H9 (cell line): ENCODE data around the gene IFNGR1. TPM values are rescaled to one million over a fixed set of nuclear protein-coding genes. Genes with fewer than 3 reads are reported as not detected.

Experiments
- DNase-seq: peaks from one replicate; pipeline ENCODE4 v3.0.0-alpha.2; 2017
- H2AFZ ChIP-seq: one replicate; pipeline ENCODE4 v1.6.1; 2013; ENCODE audit warnings: mild to moderate bottlenecking, low read length, control low read depth, moderate library complexity
- H2AK5ac ChIP-seq: 2 replicates; pipeline ENCODE4 v1.6.1; 2013; ENCODE audit warnings: low read length, control low read depth, mixed read lengths; ENCODE audit not compliant: insufficient read length
- H2BK120ac ChIP-seq: one replicate; pipeline ENCODE4 v1.6.1; 2013; ENCODE audit warnings: low read depth, mild to moderate bottlenecking, low read length, control low read depth, inconsistent platforms; ENCODE audit not compliant: poor library complexity, severe bottlenecking
- H2BK12ac ChIP-seq: 2 replicates; pipeline ENCODE4 v1.6.1; 2013; ENCODE audit warnings: low read length, control low read depth, mixed read lengths, low read depth; ENCODE audit not compliant: insufficient read length
- H2BK15ac ChIP-seq: 2 replicates; pipeline ENCODE4 v1.6.1; 2013; ENCODE audit warnings: low read depth, low read length, control low read depth
- H2BK20ac ChIP-seq: one replicate; pipeline ENCODE4 v1.6.1; 2013; ENCODE audit warnings: low read depth, mild to moderate bottlenecking, low read length, control low read depth, inconsistent platforms; ENCODE audit not compliant: poor library complexity, severe bottlenecking
- H2BK5ac ChIP-seq: 2 replicates; pipeline ENCODE4 v1.6.1; 2013; ENCODE audit warnings: low read length, control low read depth, mixed read lengths; ENCODE audit not compliant: insufficient read length
- H3K14ac ChIP-seq: 2 replicates; pipeline ENCODE4 v1.6.1; 2013; ENCODE audit warnings: low read length, control low read depth; ENCODE audit not compliant: insufficient read depth
- H3K18ac ChIP-seq: 2 replicates; pipeline ENCODE4 v1.6.1; 2013; ENCODE audit warnings: low read depth, mild to moderate bottlenecking, mixed read lengths, low read length, control low read depth; ENCODE audit not compliant: insufficient read length
- H3K23ac ChIP-seq: 2 replicates; pipeline ENCODE4 v1.6.1; 2013; ENCODE audit warnings: low read length, control low read depth, mixed read lengths, low read depth; ENCODE audit not compliant: insufficient read length
- H3K23me2 ChIP-seq: 2 replicates; pipeline ENCODE4 v1.6.1; 2013; ENCODE audit warnings: low read depth, mild to moderate bottlenecking, mixed read lengths, low read length, control low read depth; ENCODE audit not compliant: insufficient read length, poor library complexity, severe bottlenecking
- H3K27ac ChIP-seq: 2 replicates; pipeline ENCODE4 v1.5.1; 2013; ENCODE audit warnings: low read length, control low read depth, mixed read lengths, low read depth; ENCODE audit not compliant: insufficient read length
- H3K27me3 ChIP-seq: 2 replicates; pipeline ENCODE4 v1.6.1; 2013; ENCODE audit warnings: low read length, control low read depth, inconsistent platforms; ENCODE audit not compliant: insufficient read depth
- H3K4ac ChIP-seq: 2 replicates; pipeline ENCODE4 v1.6.1; 2013; ENCODE audit warnings: low read depth, mild to moderate bottlenecking, control low read depth, inconsistent platforms, low read length, moderate library complexity
- H3K4me1 ChIP-seq: 2 replicates; pipeline ENCODE4 v1.6.1; 2013; ENCODE audit warnings: low read length, control low read depth, inconsistent platforms; ENCODE audit not compliant: insufficient read depth
- H3K4me2 ChIP-seq: 2 replicates; pipeline ENCODE4 v1.6.1; 2013; ENCODE audit warnings: low read length, control low read depth, mixed read lengths; ENCODE audit not compliant: insufficient read length, insufficient read depth
- H3K56ac ChIP-seq: 2 replicates; pipeline ENCODE4 v1.6.1; 2013; ENCODE audit warnings: low read depth, mild to moderate bottlenecking, mixed read lengths, low read length, control low read depth; ENCODE audit not compliant: insufficient read length
- H3K79me1 ChIP-seq: 2 replicates; pipeline ENCODE4 v1.6.1; 2013; ENCODE audit warnings: low read depth, mild to moderate bottlenecking, moderate library complexity, low read length, control low read depth, inconsistent platforms; ENCODE audit not compliant: insufficient read depth, poor library complexity, severe bottlenecking
- H3K79me2 ChIP-seq: 2 replicates; pipeline ENCODE4 v1.6.1; 2013; ENCODE audit warnings: low read length, control low read depth, inconsistent platforms; ENCODE audit not compliant: insufficient read depth
- H3K9ac ChIP-seq: 2 replicates; pipeline ENCODE4 v1.6.1; 2013; ENCODE audit warnings: low read length, control low read depth, mixed read lengths; ENCODE audit not compliant: insufficient read length; ENCODE audit errors: extremely low read depth
- H3K9me3 ChIP-seq: one replicate; pipeline ENCODE4 v1.6.1; 2013; ENCODE audit warnings: low read depth, low read length, inconsistent platforms; ENCODE audit not compliant: control insufficient read depth
- H3T11ph ChIP-seq: one replicate; pipeline ENCODE4 v1.6.1; 2013; ENCODE audit warnings: mild to moderate bottlenecking, low read length, control low read depth, inconsistent platforms
- H4K20me1 ChIP-seq: one replicate; pipeline ENCODE4 v1.6.1; 2013; ENCODE audit not compliant: control insufficient read depth, insufficient read length, insufficient read depth
- H4K5ac ChIP-seq: 2 replicates; pipeline ENCODE4 v1.6.1; 2013; ENCODE audit warnings: low read depth, mild to moderate bottlenecking, mixed read lengths, low read length, control low read depth; ENCODE audit not compliant: insufficient read length
- H4K8ac ChIP-seq: replicated peaks from 2 replicates; pipeline ENCODE4 v1.6.1; 2013; ENCODE audit warnings: low read length, control low read depth, mixed read lengths, low read depth; ENCODE audit not compliant: insufficient read length
- H4K91ac ChIP-seq: 2 replicates; pipeline ENCODE4 v1.6.1; 2013; ENCODE audit warnings: low read depth, mild to moderate bottlenecking, moderate library complexity, mixed read lengths, low read length, control low read depth; ENCODE audit not compliant: insufficient read length
- H3K27ac Mint-ChIP-seq, 3 experiments: 2 replicates in 2 of 3; 3 replicates in 1 of 3; pipeline ENCODE4 v1.8.0; 2020 to 2021; ENCODE audit warnings: mixed read lengths in 3 of 3, mild to moderate bottlenecking in 1 of 3, moderate library complexity in 1 of 3
- H3K27me3 Mint-ChIP-seq: 2 replicates; pipeline ENCODE4 v1.8.0; 2021; ENCODE audit warnings: low read depth, mild to moderate bottlenecking, moderate library complexity, mixed read lengths
- H3K36me3 Mint-ChIP-seq, 3 experiments: 2 replicates in 2 of 3; 3 replicates in 1 of 3; pipeline ENCODE4 v1.8.0; 2020 to 2021; ENCODE audit warnings: low read depth in 3 of 3, mixed read lengths in 3 of 3; ENCODE audit not compliant: insufficient read depth in 1 of 3
- H3K4me1 Mint-ChIP-seq, 2 experiments: 2 replicates each; pipeline ENCODE4 v1.8.0; 2020; ENCODE audit warnings: mixed read lengths in 2 of 2
- H3K4me3 Mint-ChIP-seq, 2 experiments: 2 replicates in 1 of 2; 3 replicates in 1 of 2; pipeline ENCODE4 v1.8.0; 2020 to 2021; ENCODE audit warnings: mild to moderate bottlenecking in 2 of 2, mixed read lengths in 2 of 2, moderate library complexity in 1 of 2
- H3K9me3 Mint-ChIP-seq, 2 experiments: 2 replicates in 1 of 2; 3 replicates in 1 of 2; pipeline ENCODE4 v1.8.0; 2020; ENCODE audit warnings: mild to moderate bottlenecking in 2 of 2, mixed read lengths in 2 of 2, moderate library complexity in 1 of 2
- CTCF ChIP-seq: fragments of 200-600 bp; sonication (generic); conservative IDR thresholded peaks from 3 replicates; pipeline ENCODE4 v1.8.0; 2021; ENCODE audit warnings: antibody characterized with exemption, mild to moderate bottlenecking
- WGBS: extraction: QIAGEN DNeasy Blood & Tissue Kit; methylation state at CpG from one replicate; pipeline ENCODE4 v1.1.7; 2013; ENCODE audit warnings: missing lambda C conversion rate, low lambda C conversion rate, mixed read lengths; ENCODE audit not compliant: insufficient read length; ENCODE audit errors: extremely low coverage; 5-methylcytosine and 5-hydroxymethylcytosine counted together
- total RNA-seq: library from RNA; stranded (reverse); gene quantifications from 2 replicates; pipeline ENCODE4 v1.2.1, GENCODE V29; 2021

IFNGR1 gene
- total RNA-seq, 1 experiment from 2014 or later, result 32.2 TPM

GRCh38 chr6:137227871-137228302 lies 8.7 kb upstream of the IFNGR1 start:
- Histone ChIP-seq H4K5ac (no peak overlapping the region), H3K9ac (no peak overlapping the region), H3K79me2 (no peaks in the 10 kb centered on the region), H4K8ac (no peak overlapping the region), H3K79me1 (no peaks in the 10 kb centered on the region), H3T11ph (no peak overlapping the region), H3K4me1 (no peaks in the 10 kb centered on the region), H3K27ac (no peak overlapping the region), H3K4ac (no peak overlapping the region), H2AFZ (no peak overlapping the region), H2BK12ac (no peak overlapping the region), H2BK20ac (no peak overlapping the region), H3K56ac (no peak overlapping the region), H2AK5ac (no peak overlapping the region), H4K20me1 (no peaks in the 10 kb centered on the region), H3K27me3 (no peaks in the 10 kb centered on the region), H3K9me3 (no peaks in the 10 kb centered on the region), H3K4me2 (no peak overlapping the region), H3K14ac (no peak overlapping the region), H3K23ac (no peak overlapping the region), H3K23me2 (no peaks in the 10 kb centered on the region), H2BK120ac (no peak overlapping the region), H2BK15ac (no peak overlapping the region), H3K18ac (no peak overlapping the region), H4K91ac (no peak overlapping the region), H2BK5ac (no peak overlapping the region)
- Mint-ChIP-seq H3K27me3 (peaks cover 5% of the 10 kb centered on the region; the same call in 1 of the 2 replicates), H3K27ac (no peak overlapping the region), H3K36me3 (no peaks in the 10 kb centered on the region), H3K4me3 (no peak overlapping the region), H3K4me1 (peaks cover 9 to 11% of the 10 kb centered on the region in 2 experiments; a peak in 3 of 4 replicates), H3K9me3 (no peaks in the 10 kb centered on the region; a peak in 1 of 5 replicates)
- no peak for DNase-seq
- TF ChIP-seq CTCF, result no peak
- WGBS, result no CpG with 5 or more reads among the region's 4 CpGs
